Epithelial cell of proximal tubule (primary cell): ENCODE data around the gene CCDC102A. TPM values are rescaled to one million over a fixed set of nuclear protein-coding genes. Genes with fewer than 3 reads are reported as not detected.

ENCODE experiments used
- DNase-seq: peaks from one replicate; pipeline ENCODE4 v3.0.0-alpha.2; 2011; ENCODE audit warnings: low read depth
- H3K4me3 ChIP-seq: 2 replicates; pipeline ENCODE4 v1.5.1; 2011; ENCODE audit warnings: low read depth, mild to moderate bottlenecking, low read length
- total RNA-seq: library from RNA; depleted of rRNA; stranded (reverse); fragments of >200 nt; gene quantifications from 2 replicates; pipeline ENCODE4 v1.2.3, GENCODE V29; 2015
- TF ChIP-seq, protein P1 (sequence below): conservative IDR thresholded peaks from 2 replicates; pipeline ENCODE4 v1.5.1; 2012; ENCODE audit warnings: low read depth, mild to moderate bottlenecking, low read length

Gene CCDC102A
- total RNA-seq, 1 donor from 2014 or later = 22.7 TPM

- TF ChIP-seq, protein P1, sequence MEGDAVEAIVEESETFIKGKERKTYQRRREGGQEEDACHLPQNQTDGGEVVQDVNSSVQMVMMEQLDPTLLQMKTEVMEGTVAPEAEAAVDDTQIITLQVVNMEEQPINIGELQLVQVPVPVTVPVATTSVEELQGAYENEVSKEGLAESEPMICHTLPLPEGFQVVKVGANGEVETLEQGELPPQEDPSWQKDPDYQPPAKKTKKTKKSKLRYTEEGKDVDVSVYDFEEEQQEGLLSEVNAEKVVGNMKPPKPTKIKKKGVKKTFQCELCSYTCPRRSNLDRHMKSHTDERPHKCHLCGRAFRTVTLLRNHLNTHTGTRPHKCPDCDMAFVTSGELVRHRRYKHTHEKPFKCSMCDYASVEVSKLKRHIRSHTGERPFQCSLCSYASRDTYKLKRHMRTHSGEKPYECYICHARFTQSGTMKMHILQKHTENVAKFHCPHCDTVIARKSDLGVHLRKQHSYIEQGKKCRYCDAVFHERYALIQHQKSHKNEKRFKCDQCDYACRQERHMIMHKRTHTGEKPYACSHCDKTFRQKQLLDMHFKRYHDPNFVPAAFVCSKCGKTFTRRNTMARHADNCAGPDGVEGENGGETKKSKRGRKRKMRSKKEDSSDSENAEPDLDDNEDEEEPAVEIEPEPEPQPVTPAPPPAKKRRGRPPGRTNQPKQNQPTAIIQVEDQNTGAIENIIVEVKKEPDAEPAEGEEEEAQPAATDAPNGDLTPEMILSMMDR = no peak
- no peak for DNase-seq
- H3K4me3 ChIP-seq = no peak overlapping the region
Observed at GRCh38 chr16:57513371-57514102, 22.8 kb downstream of the CCDC102A start.

DNA sequence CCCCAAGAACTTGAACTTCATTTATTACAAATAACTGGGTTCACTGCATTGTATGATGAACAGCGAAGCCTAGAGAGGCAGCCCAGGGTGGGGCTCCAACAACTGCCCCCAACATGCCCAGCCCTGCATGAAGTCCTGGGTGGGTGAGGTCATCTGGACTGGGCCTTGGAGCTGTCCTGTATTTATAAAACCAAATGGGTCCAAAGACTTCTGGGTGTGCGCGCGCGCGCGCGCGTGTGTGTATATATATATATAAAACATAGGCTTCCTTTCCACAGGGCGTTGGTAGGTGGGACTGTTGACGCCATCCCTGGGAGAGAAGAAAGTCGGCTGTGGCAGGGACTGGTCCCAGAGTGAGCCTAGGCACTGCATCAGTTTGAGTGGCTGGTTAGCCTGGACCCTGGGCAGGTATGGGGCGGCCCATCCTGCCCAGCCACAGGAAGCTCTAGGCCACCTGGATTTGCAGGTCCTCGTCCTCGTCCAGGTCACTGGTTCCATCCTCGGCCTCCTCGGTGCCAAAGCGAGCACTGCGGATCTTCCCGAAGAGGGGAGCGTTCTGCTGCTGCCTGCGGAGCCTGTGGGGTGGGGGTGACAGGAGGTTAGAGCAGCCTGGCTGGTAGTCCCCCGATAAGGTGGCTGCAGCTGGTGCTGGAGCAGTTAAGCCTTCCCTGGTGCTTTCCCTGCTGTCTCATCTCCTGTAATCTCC lies 23.9 kb downstream of the CCDC102A start:
- TF ChIP-seq, protein P1 = no peak

GRCh38 chr16:57510016-57510871 lies 26.1 kb downstream of the CCDC102A start:
- no peak overlapping the region for H3K4me3 ChIP-seq

More for the DNA sequence above, 23.9 kb downstream of the CCDC102A start:
- no peak for DNase-seq
- no peak overlapping the region for H3K4me3 ChIP-seq

DNA sequence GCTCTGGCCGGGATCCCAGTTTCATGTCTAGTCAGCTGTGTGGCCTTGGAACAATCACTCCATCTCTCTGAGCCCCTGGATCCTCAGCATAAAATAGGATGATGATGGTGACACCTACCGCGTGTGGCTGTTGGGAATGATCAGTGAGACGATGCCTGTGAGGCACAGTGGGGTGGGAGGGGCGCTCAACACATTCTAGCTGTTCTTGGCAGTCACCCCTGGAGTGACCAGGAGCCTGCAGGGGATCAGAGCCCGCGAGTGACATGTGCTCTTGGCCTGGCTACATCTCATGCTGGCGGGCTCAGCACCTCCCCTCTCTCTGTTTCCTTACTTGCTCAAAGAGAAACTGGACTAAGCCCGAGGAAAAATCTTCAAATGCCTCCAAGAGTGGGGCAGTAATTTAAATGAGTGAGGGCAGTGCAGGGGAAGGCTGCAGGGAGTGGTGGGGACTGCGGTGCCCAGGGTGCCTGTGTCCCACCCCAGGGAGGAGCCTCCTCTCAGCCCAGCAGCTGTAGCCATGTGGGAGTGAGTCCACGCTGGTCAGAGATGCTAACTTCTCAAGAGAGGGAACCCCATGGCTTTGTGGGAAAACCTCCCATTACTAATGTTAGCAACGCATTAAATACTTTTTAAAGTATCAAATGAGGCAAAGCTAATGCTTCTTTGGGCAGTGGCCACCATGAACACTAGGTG lies 27.0 kb downstream of the CCDC102A start:
- H3K4me3 ChIP-seq = no peak overlapping the region
- DNase-seq = no peak
- TF ChIP-seq, protein P1 = no peak

More at GRCh38 chr16:57510016-57510871, 26.1 kb downstream of the CCDC102A start:
- TF ChIP-seq, protein P1 = no peak
- no peak for DNase-seq

GRCh38 chr16:57508035-57508425 lies 28.3 kb downstream of the CCDC102A start:
- no peak overlapping the region for H3K4me3 ChIP-seq
- TF ChIP-seq, protein P1 = no peak
- no peak for DNase-seq
